ENCODE measurements around the gene HEXIM2. TPM values are rescaled to one million over a fixed set of nuclear protein-coding genes. Genes with fewer than 3 reads are reported as not detected.

Gene HEXIM2
- total RNA-seq, 4 donors from 2014 or later = 3.8 to 11.1 (median 8.6) TPM

- H3K9me3 ChIP-seq = no peaks in the 10 kb centered on the region
- H3K27me3 ChIP-seq = no peaks in the 10 kb centered on the region
- peaks cover 3 to 71% (median 25%) of the 10 kb centered on the region in 3 donors for H3K4me1 ChIP-seq
- WGBS, 2 donors (ENCODE audit: low coverage in 1 of 2) = 1 to 2% methylated on average over 22 to 24 of the region's 56 CpGs
- no peak for ATAC-seq
- no peaks in the 10 kb centered on the region for H3K36me3 ChIP-seq
- peak overlapping the region; percentile 70 to 86 for H3K4me3 ChIP-seq
- peak overlapping the region; percentile 94 to 98 (median 96) for H3K27ac ChIP-seq
- TF ChIP-seq CTCF (IDR thresholded peaks at IDR 0.05) (no peak), POLR2A (IDR thresholded peaks at IDR 0.05) (peak; percentile 1 to 15), POLR2AphosphoS5 (IDR thresholded peaks at IDR 0.05) (peak; percentile 61)
These were observed 11.7 kb upstream of the HEXIM2 start for GRCh38 chr17:45149669-45150664.

GRCh38 chr17:45150911-45151809 lies 10.5 kb upstream of the HEXIM2 start:
- H3K4me1 ChIP-seq = peaks cover 3 to 71% (median 26%) of the 10 kb centered on the region in 3 donors
- peak overlapping the region; percentile 70 to 86 for H3K4me3 ChIP-seq
- TF ChIP-seq POLR2A (IDR thresholded peaks at IDR 0.05) (no peak), POLR2AphosphoS5 (IDR thresholded peaks at IDR 0.05) (no peak)
- H3K27ac ChIP-seq = peak overlapping the region; percentile 10 to 98 (median 84)
- no peaks in the 10 kb centered on the region for H3K36me3 ChIP-seq
- no peaks in the 10 kb centered on the region for H3K27me3 ChIP-seq
- 10 to 14% methylated on average over 8 of the region's 8 CpGs for WGBS, 2 donors (ENCODE audit: low coverage in 1 of 2)
- no peak for ATAC-seq
- H3K9me3 ChIP-seq = no peaks in the 10 kb centered on the region

GRCh38 chr17:45155029-45155428 lies 6.6 kb upstream of the HEXIM2 start:
- Histone ChIP-seq H3K36me3 (no peaks in the 10 kb centered on the region), H3K27me3 (no peaks in the 10 kb centered on the region), H3K4me3 (no peak overlapping the region), H3K4me1 (peaks cover 3 to 96% (median 45%) of the 10 kb centered on the region in 3 donors), H3K9me3 (no peaks in the 10 kb centered on the region), H3K27ac (peak overlapping the region in 2 of 4 donors; percentile 8 to 38)
- TF ChIP-seq CTCF (IDR thresholded peaks at IDR 0.05) (no peak), EP300 (IDR thresholded peaks at IDR 0.05) (no peak), POLR2AphosphoS5 (IDR thresholded peaks at IDR 0.05) (no peak), POLR2A (IDR thresholded peaks at IDR 0.05) (no peak)
- 100% methylated on average over 1 to 2 of the region's 4 CpGs for WGBS, 2 donors (ENCODE audit: low coverage in 1 of 2)
- no peak for ATAC-seq

GRCh38 chr17:45155483-45155882 lies 6.2 kb upstream of the HEXIM2 start:
- WGBS, 2 donors (ENCODE audit: low coverage in 1 of 2) = 88 to 100% methylated on average over 1 to 2 of the region's 2 CpGs
- Histone ChIP-seq H3K4me1 (peaks cover 3 to 96% (median 45%) of the 10 kb centered on the region in 3 donors), H3K27ac (peak overlapping the region in 2 of 4 donors; percentile 10 to 38), H3K36me3 (no peaks in the 10 kb centered on the region), H3K9me3 (no peaks in the 10 kb centered on the region), H3K27me3 (no peaks in the 10 kb centered on the region), H3K4me3 (no peak overlapping the region)
- ATAC-seq = no peak
- TF ChIP-seq CTCF (IDR thresholded peaks at IDR 0.05) (no peak), POLR2AphosphoS5 (IDR thresholded peaks at IDR 0.05) (no peak), POLR2A (IDR thresholded peaks at IDR 0.05) (no peak), EP300 (IDR thresholded peaks at IDR 0.05) (no peak)

GRCh38 chr17:45156242-45156641 lies 5.4 kb upstream of the HEXIM2 start:
- Histone ChIP-seq H3K27ac (peak overlapping the region in 1 of 4 donors; percentile 38), H3K27me3 (no peaks in the 10 kb centered on the region), H3K9me3 (no peaks in the 10 kb centered on the region), H3K4me3 (no peak overlapping the region), H3K4me1 (peaks cover 3 to 88% (median 43%) of the 10 kb centered on the region in 3 donors), H3K36me3 (no peaks in the 10 kb centered on the region)
- WGBS, 2 donors (ENCODE audit: low coverage in 1 of 2) = 79 to 92% methylated on average over 3 of the region's 3 CpGs
- no peak for TF ChIP-seq POLR2A (IDR thresholded peaks at IDR 0.05)
- no peak for TF ChIP-seq CTCF (IDR thresholded peaks at IDR 0.05)
- no peak for TF ChIP-seq POLR2AphosphoS5 (IDR thresholded peaks at IDR 0.05)
- no peak for TF ChIP-seq EP300 (IDR thresholded peaks at IDR 0.05)
- no peak for ATAC-seq

All from gastroesophageal sphincter (tissue), 4 donors.